ENCODE data around the gene LPP.

The LPP gene

DNA sequence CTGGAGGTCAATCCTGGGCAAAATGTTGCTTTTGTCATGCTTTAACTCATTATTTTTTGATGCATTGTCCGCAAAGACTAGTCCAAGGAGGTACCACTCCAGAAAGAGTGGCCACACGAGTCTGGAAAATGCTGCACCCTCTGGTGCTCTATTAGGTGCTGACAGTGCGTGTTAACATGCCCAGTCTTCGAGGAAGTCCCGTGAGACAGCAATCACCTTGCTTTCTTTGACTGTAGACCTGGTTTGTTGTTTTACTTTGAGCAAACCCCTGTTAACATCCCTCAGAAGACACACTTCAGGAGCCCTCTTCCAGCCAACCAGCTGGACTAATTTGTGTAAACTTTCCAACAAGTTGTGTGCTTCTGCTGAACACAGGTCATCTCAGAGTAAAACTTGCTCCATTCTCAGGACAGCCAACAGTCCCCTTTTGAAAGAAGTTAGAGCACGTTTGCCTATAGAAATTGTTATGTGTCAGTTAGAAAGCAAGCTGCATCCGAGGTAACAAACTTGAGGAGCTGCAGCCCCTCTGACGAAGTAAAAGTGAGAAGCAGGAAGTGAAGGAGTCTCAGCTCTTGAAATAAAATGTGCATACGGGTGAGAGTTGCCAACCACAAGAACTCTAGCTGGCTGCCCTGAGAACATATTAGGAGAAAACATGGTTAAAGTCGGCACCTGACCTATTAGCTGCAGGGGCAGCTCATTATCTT lies 205.0 kb downstream of the LPP start:
- TF ChIP-seq FOXP2 (optimal IDR thresholded peaks at IDR 0.05; ENCODE audit: borderline replicate concordance, extremely low read depth, extremely low read length, insufficient read depth) (no peak), SIN3A (IDR thresholded peaks at IDR 0.05; ENCODE audit: borderline replicate concordance, insufficient read depth, low read length) (no peak), TAF1 (IDR thresholded peaks at IDR 0.05; ENCODE audit: borderline replicate concordance, insufficient read depth, low read length) (no peak), POLR2AphosphoS5 (IDR thresholded peaks at IDR 0.05; ENCODE audit: low read depth, low read length) (no peak)
- TF ChIP-seq, protein P1, sequence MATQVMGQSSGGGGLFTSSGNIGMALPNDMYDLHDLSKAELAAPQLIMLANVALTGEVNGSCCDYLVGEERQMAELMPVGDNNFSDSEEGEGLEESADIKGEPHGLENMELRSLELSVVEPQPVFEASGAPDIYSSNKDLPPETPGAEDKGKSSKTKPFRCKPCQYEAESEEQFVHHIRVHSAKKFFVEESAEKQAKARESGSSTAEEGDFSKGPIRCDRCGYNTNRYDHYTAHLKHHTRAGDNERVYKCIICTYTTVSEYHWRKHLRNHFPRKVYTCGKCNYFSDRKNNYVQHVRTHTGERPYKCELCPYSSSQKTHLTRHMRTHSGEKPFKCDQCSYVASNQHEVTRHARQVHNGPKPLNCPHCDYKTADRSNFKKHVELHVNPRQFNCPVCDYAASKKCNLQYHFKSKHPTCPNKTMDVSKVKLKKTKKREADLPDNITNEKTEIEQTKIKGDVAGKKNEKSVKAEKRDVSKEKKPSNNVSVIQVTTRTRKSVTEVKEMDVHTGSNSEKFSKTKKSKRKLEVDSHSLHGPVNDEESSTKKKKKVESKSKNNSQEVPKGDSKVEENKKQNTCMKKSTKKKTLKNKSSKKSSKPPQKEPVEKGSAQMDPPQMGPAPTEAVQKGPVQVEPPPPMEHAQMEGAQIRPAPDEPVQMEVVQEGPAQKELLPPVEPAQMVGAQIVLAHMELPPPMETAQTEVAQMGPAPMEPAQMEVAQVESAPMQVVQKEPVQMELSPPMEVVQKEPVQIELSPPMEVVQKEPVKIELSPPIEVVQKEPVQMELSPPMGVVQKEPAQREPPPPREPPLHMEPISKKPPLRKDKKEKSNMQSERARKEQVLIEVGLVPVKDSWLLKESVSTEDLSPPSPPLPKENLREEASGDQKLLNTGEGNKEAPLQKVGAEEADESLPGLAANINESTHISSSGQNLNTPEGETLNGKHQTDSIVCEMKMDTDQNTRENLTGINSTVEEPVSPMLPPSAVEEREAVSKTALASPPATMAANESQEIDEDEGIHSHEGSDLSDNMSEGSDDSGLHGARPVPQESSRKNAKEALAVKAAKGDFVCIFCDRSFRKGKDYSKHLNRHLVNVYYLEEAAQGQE (IDR thresholded peaks at IDR 0.05; ENCODE audit: insufficient read depth in 1 of 2, low read depth in 2 of 2, low read length in 2 of 2): no peak

DNA sequence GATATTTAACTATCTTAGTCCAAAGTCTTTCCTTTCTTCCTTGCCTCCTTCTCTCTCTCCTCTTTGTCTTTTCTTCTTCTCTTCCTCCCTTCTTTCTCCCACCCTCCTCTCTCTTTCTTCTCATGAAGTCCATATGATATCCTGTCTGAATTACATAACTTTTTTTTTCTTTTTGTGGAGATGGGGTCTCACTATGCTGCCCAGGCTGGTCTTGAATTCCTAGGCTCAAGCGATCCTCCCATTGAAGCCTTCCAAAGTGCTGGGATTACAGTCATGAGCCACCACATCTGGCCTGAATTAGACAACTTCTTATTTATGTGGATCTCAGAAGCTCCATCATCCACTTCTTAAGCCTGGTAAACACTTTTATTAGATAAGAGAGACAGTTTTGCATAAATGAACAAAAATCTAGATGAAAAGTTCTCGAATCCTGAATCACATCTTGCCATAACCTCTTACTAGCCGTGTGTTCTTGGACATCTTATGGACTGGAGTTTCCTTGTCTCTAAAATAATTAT lies 206.5 kb downstream of the LPP start:
- TF ChIP-seq TAF1 (IDR thresholded peaks at IDR 0.05; ENCODE audit: borderline replicate concordance, insufficient read depth, low read length): no peak
- TF ChIP-seq SIN3A (IDR thresholded peaks at IDR 0.05; ENCODE audit: borderline replicate concordance, insufficient read depth, low read length): no peak
- TF ChIP-seq, protein P1 (IDR thresholded peaks at IDR 0.05; ENCODE audit: insufficient read depth in 1 of 2, low read depth in 2 of 2, low read length in 2 of 2): no peak
- no peak for TF ChIP-seq POLR2AphosphoS5 (IDR thresholded peaks at IDR 0.05; ENCODE audit: low read depth, low read length)
- no peak for TF ChIP-seq FOXP2 (optimal IDR thresholded peaks at IDR 0.05; ENCODE audit: borderline replicate concordance, extremely low read depth, extremely low read length, insufficient read depth)

DNA sequence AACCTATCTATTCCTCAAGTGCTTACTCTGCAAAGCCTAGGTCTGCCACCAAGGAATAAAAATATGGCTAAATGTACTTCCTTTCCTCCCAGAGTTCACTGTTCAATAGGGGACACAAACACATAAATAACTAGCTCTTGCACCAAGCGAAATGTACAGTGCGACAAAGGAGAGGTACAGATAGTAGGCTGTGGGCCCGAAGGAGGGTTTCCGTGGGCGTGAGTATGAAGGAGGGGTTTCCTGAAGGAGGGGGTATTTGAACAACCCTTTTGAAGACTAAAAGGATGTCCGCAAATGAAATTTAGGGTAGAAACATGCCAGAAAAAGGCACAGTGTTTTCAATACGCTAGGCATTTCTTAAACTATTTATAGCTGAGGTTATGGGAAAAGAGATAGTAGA lies 207.9 kb downstream of the LPP start:
- TF ChIP-seq FOXP2 (optimal IDR thresholded peaks at IDR 0.05; ENCODE audit: borderline replicate concordance, extremely low read depth, extremely low read length, insufficient read depth) (no peak), POLR2AphosphoS5 (IDR thresholded peaks at IDR 0.05; ENCODE audit: low read depth, low read length) (no peak), TAF1 (IDR thresholded peaks at IDR 0.05; ENCODE audit: borderline replicate concordance, insufficient read depth, low read length) (no peak), SIN3A (IDR thresholded peaks at IDR 0.05; ENCODE audit: borderline replicate concordance, insufficient read depth, low read length) (no peak)
- TF ChIP-seq, protein P1 (IDR thresholded peaks at IDR 0.05; ENCODE audit: insufficient read depth in 1 of 2, low read depth in 2 of 2, low read length in 2 of 2): no peak

GRCh38 chr3:188362405-188362831 lies 208.5 kb downstream of the LPP start:
- TF ChIP-seq TAF1 (IDR thresholded peaks at IDR 0.05; ENCODE audit: borderline replicate concordance, insufficient read depth, low read length): no peak
- TF ChIP-seq, protein P1 (IDR thresholded peaks at IDR 0.05; ENCODE audit: insufficient read depth in 1 of 2, low read depth in 2 of 2, low read length in 2 of 2): no peak
- no peak for TF ChIP-seq POLR2AphosphoS5 (IDR thresholded peaks at IDR 0.05; ENCODE audit: low read depth, low read length)
- no peak for TF ChIP-seq FOXP2 (optimal IDR thresholded peaks at IDR 0.05; ENCODE audit: borderline replicate concordance, extremely low read depth, extremely low read length, insufficient read depth)
- no peak for TF ChIP-seq SIN3A (IDR thresholded peaks at IDR 0.05; ENCODE audit: borderline replicate concordance, insufficient read depth, low read length)
